Endodermal cell (in vitro differentiated cells): Measurements from ENCODE around the gene TMEM108. TPM values are rescaled to one million over a fixed set of nuclear protein-coding genes. Genes with fewer than 3 reads are reported as not detected.

Source experiments
- DNase-seq: peaks from one replicate; pipeline ENCODE4 v3.0.0-alpha.2; 2017
- H3K27ac ChIP-seq: 2 replicates; pipeline ENCODE4 v1.5.1; 2013; ENCODE audit warnings: mild to moderate bottlenecking, low read depth, low read length, moderate library complexity
- H3K27me3 ChIP-seq: 2 replicates; pipeline ENCODE4 v1.6.1; 2013; ENCODE audit warnings: mild to moderate bottlenecking, low read length, moderate library complexity; ENCODE audit not compliant: insufficient read depth, control insufficient read depth, poor library complexity, severe bottlenecking
- H3K36me3 ChIP-seq: 2 replicates; pipeline ENCODE4 v1.7.0; 2013; ENCODE audit warnings: mild to moderate bottlenecking, low read length, moderate library complexity; ENCODE audit not compliant: control insufficient read depth, insufficient read depth
- H3K4me1 ChIP-seq: one replicate; pipeline ENCODE4 v1.7.0; 2013; ENCODE audit warnings: low read length; ENCODE audit not compliant: control insufficient read depth, insufficient read depth
- H3K4me3 ChIP-seq: 2 replicates; pipeline ENCODE4 v1.5.1; 2013; ENCODE audit warnings: mild to moderate bottlenecking, low read length, moderate library complexity
- H3K9ac ChIP-seq: 2 replicates; pipeline ENCODE4 v1.6.1; 2013; ENCODE audit warnings: mild to moderate bottlenecking, low read length, moderate library complexity; ENCODE audit not compliant: poor library complexity, severe bottlenecking; ENCODE audit errors: extremely low read depth
- H3K9me3 ChIP-seq: 2 replicates; pipeline ENCODE4 v1.6.1; 2013; ENCODE audit warnings: mild to moderate bottlenecking, low read length, moderate library complexity; ENCODE audit not compliant: control insufficient read depth
- H3K27ac Mint-ChIP-seq: 2 replicates; pipeline ENCODE4 v1.8.0; 2020; ENCODE audit warnings: mixed read lengths
- H3K27me3 Mint-ChIP-seq: 2 replicates; pipeline ENCODE4 v1.8.0; 2021; ENCODE audit warnings: mild to moderate bottlenecking, mixed read lengths; ENCODE audit not compliant: insufficient read depth
- H3K36me3 Mint-ChIP-seq: 2 replicates; pipeline ENCODE4 v1.8.0; 2020; ENCODE audit warnings: low read depth, mixed read lengths
- H3K4me1 Mint-ChIP-seq: 2 replicates; pipeline ENCODE4 v1.8.0; 2020; ENCODE audit warnings: mixed read lengths
- H3K4me3 Mint-ChIP-seq: 2 replicates; pipeline ENCODE4 v1.8.0; 2020; ENCODE audit warnings: mild to moderate bottlenecking, moderate library complexity, mixed read lengths
- H3K9me3 Mint-ChIP-seq: 2 replicates; pipeline ENCODE4 v1.8.0; 2020; ENCODE audit warnings: mild to moderate bottlenecking, mixed read lengths
- WGBS, 2 experiments: methylation state at CpG; one replicate each; pipeline versions ENCODE4 v1.1.5 to v1.1.7; 2013; ENCODE audit warnings: missing lambda C conversion rate in 2 of 2, mixed read lengths in 1 of 2; ENCODE audit not compliant: insufficient coverage in 1 of 2, insufficient read length in 1 of 2; 5-methylcytosine and 5-hydroxymethylcytosine counted together
- total RNA-seq, 2 donors: library from RNA; stranded (reverse); fragmentation: NEBNext Ultra II Directional in 1 of 2; extraction: Animal tissue kit (Norgen Biotek cat#: 25700) in 1 of 2; gene quantifications; 2 replicates in 1 of 2; 3 replicates in 1 of 2; pipeline ENCODE4 v1.2.1, GENCODE V29; 2021
- TF ChIP-seq, protein P1 (sequence below): fragments of 200-600 bp; sonication (generic); conservative IDR thresholded peaks from 2 replicates; pipeline ENCODE4 v1.5.0; 2021; ENCODE audit warnings: antibody characterized with exemption, mild to moderate bottlenecking

Gene TMEM108
- total RNA-seq, 2 donors from 2014 or later, result 4.8 to 7.9 TPM

GRCh38 chr3:133123636-133124035 lies 85.4 kb downstream of the TMEM108 start:
- TF ChIP-seq, protein P1, sequence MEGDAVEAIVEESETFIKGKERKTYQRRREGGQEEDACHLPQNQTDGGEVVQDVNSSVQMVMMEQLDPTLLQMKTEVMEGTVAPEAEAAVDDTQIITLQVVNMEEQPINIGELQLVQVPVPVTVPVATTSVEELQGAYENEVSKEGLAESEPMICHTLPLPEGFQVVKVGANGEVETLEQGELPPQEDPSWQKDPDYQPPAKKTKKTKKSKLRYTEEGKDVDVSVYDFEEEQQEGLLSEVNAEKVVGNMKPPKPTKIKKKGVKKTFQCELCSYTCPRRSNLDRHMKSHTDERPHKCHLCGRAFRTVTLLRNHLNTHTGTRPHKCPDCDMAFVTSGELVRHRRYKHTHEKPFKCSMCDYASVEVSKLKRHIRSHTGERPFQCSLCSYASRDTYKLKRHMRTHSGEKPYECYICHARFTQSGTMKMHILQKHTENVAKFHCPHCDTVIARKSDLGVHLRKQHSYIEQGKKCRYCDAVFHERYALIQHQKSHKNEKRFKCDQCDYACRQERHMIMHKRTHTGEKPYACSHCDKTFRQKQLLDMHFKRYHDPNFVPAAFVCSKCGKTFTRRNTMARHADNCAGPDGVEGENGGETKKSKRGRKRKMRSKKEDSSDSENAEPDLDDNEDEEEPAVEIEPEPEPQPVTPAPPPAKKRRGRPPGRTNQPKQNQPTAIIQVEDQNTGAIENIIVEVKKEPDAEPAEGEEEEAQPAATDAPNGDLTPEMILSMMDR, result no peak
- Mint-ChIP-seq H3K36me3 (peaks cover 2% of the 10 kb centered on the region), H3K27me3 (no peaks in the 10 kb centered on the region), H3K27ac (no peak overlapping the region), H3K4me1 (peaks cover 18% of the 10 kb centered on the region), H3K9me3 (peaks cover 1% of the 10 kb centered on the region), H3K4me3 (no peak overlapping the region)
- Histone ChIP-seq H3K9me3 (no peaks in the 10 kb centered on the region), H3K36me3 (no peaks in the 10 kb centered on the region), H3K4me1 (no peaks in the 10 kb centered on the region), H3K27me3 (no peaks in the 10 kb centered on the region), H3K4me3 (no peak overlapping the region), H3K9ac (no peak overlapping the region), H3K27ac (no peak overlapping the region)
- 93 to 100% methylated on average over 1 of the region's 1 CpG for WGBS, 2 experiments
- no peak for DNase-seq

DNA sequence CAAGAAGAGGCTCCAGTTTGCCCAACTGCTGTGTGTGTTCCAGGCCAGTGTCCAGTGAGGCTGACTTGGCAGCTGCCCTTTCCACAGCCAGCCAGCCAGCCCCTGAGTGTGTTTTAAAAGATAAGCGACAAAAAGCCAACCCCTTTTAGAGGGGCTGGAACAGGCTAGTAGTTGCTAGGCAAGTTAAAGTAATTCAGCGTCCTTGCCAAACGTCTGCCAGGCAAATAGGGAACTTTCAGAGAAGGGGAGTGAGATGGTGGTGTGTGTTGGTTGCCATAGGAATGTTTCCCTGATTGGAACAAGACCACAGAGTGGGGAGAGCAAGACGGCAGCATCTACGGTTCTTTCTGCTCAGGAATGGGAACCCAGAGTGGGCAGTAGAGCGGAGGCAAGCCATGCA lies 86.3 kb downstream of the TMEM108 start:
- H3K27ac Mint-ChIP-seq, result no peak overlapping the region
- DNase-seq, result no peak

GRCh38 chr3:133125171-133125570 lies 87.0 kb downstream of the TMEM108 start:
- H3K27ac Mint-ChIP-seq, result no peak overlapping the region
- Histone ChIP-seq H3K27me3 (no peaks in the 10 kb centered on the region), H3K4me3 (no peak overlapping the region), H3K9ac (no peak overlapping the region), H3K9me3 (no peaks in the 10 kb centered on the region), H3K4me1 (no peaks in the 10 kb centered on the region), H3K27ac (no peak overlapping the region), H3K36me3 (no peaks in the 10 kb centered on the region)
- H3K27me3 Mint-ChIP-seq, result no peaks in the 10 kb centered on the region
- no peak for DNase-seq
- TF ChIP-seq, protein P1, result peak; percentile 52
- peaks cover 1% of the 10 kb centered on the region for H3K9me3 Mint-ChIP-seq
- peaks cover 6% of the 10 kb centered on the region for H3K4me1 Mint-ChIP-seq
- H3K4me3 Mint-ChIP-seq, result no peak overlapping the region
- H3K36me3 Mint-ChIP-seq, result peaks cover 2% of the 10 kb centered on the region
- 72 to 93% methylated on average over 2 to 4 of the region's 4 CpGs for WGBS, 2 experiments

More for the DNA sequence above, 86.3 kb downstream of the TMEM108 start:
- Histone ChIP-seq H3K36me3 (no peaks in the 10 kb centered on the region), H3K27ac (peak overlapping the region; percentile 45), H3K9ac (no peak overlapping the region), H3K9me3 (no peaks in the 10 kb centered on the region), H3K4me1 (no peaks in the 10 kb centered on the region), H3K4me3 (no peak overlapping the region), H3K27me3 (no peaks in the 10 kb centered on the region)
- TF ChIP-seq, protein P1, result no peak
- 74 to 87% methylated on average over 5 to 6 of the region's 6 CpGs for WGBS, 2 experiments
- Mint-ChIP-seq H3K36me3 (peaks cover 2% of the 10 kb centered on the region), H3K4me3 (no peak overlapping the region), H3K27me3 (no peaks in the 10 kb centered on the region), H3K4me1 (peaks cover 9% of the 10 kb centered on the region), H3K9me3 (peaks cover 1% of the 10 kb centered on the region)
